ENCODE results near the gene HSFX4. TPM values are rescaled to one million over a fixed set of nuclear protein-coding genes. Genes with fewer than 3 reads are reported as not detected.
"Not testable (repeated sequence)": the region's sequence is repeated elsewhere in the genome, so short reads cannot be mapped to it uniquely, and the experiment has no call there.

The HSFX4 gene
- total RNA-seq, 2 donors from 2014 or later = not detected

DNA sequence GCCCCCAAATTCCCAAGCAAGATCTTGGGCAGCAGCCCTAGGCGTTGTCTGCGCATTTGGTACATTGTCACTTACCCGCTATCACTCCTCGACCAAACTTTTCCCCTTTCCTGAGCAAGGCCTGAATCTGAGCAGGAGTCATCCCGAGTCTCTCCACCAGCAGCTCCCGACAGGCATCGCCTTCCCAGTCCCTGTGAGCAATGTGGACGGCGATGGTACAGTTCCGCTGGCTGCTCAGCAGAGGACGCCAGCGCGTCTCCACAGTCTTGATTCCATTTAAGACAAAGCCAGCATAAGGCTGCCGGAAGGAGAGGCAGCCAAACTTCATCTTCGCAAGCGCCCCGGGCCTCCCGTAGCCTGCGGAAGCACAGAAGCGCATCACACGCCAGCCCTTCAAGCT lies 4.2 kb downstream of the HSFX4 start:
- intact Hi-C loops (cut with DNase I, micrococcal nuclease); DNase-seq; ATAC-seq: not testable (repeated sequence)

- ATAC-seq; intact Hi-C loops (cut with DNase I, micrococcal nuclease); DNase-seq: not testable (repeated sequence)
Observed at GRCh38 chrX:149937328-149937727, 8.0 kb downstream of the HSFX4 start.

DNA sequence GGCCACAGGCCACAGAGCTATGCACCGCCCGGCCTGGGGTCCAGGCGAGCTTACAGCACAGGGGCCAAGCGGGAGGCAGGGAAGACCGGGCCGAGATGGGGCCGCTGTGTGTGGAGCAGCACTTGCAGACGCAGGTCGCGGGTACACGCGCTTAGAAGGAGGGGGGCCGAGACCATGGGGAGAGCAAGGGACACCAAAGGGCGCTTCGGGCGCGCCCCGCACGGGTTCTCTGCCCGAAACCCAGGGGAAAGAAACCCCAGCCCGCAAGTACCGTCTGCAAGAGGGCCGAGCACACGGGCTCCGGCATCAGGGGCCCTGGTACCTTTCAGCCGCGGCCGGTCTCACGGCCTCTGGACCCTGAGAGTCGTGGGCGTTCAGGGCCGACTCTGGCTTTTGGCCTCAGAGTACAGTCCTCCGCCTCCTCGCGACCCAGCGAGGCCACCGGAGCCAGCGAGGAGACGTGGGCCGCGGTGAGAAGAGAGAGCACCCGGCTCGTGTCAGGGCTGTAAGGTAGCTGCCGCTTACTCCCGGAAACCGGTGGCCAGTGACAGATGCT lies 8.6 kb downstream of the HSFX4 start:
- intact Hi-C loops (cut with DNase I, micrococcal nuclease) = no loop called here
- DNase-seq (no peak), ATAC-seq (no peak)

- intact Hi-C loops (cut with DNase I, micrococcal nuclease) = no loop called here
- DNase-seq (peak; percentile 91 to 95), ATAC-seq (peak; percentile 55)
Observed at GRCh38 chrX:149938427-149938880, 9.1 kb downstream of the HSFX4 start, which contains the start of gene EOLA2. TSS of gene EOLA2 (minus strand) at chrX:149938491. CDS start at chrX:149933874, 4,617 bp downstream.

DNA sequence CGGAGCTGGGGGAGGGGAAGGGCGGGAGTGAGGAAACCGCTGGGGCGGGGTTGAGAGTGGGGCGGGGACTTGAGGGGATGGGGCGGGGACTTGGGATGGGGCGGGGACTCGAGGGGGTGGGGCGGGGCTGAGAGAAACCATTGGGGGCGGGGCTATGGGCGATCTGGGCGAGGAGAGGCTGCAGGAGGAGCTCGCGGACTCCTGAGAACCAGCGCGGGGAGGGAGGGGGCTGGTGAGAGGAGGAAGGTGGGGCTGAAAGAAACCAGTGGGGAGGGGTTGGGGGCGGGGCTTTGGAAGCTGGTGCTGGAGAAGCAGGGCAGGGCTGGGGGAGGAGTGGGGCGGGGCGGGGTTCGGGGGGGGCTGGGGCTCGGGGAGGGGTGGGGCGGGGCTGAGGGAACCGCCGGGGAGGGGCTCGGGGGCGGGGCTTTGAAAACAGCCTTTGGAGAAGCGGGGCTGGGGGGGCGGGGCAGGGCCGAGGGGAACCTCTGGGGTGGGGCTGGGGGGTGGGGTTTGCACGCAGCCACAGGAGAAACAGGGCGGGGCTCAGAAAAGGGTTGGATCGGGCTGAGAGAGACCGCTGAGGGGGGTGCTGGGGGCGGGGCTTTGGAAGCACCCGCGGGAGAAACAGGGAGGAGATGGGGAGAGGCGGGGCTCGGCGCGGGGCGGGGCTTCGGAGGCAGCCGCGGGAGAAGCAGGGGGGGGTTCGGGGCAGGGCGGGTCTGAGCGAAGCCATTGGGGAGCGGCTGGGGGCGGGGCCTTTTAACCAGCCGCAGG lies 9.7 kb downstream of the HSFX4 start:
- intact Hi-C loops (cut with DNase I, micrococcal nuclease) = no loop called here
- DNase-seq (peak; percentile 95 to 96), ATAC-seq (peak; percentile 49)

DNA sequence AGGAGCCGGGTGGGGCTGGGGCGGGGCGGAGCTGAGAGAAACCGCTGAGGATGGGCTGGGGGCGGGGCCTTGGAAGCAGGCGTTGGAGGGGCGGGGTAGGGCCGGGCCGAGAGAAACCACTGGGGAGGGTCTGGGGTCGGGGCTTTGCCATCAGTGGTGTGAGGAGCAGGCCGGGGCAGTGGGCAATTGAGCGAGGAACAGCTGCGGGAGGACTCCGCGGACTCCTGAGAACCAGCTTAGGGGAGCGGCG lies 10.2 kb downstream of the HSFX4 start:
- no peak for ATAC-seq
- no peak for DNase-seq
- intact Hi-C loops (cut with DNase I, micrococcal nuclease) = no loop called here

DNA sequence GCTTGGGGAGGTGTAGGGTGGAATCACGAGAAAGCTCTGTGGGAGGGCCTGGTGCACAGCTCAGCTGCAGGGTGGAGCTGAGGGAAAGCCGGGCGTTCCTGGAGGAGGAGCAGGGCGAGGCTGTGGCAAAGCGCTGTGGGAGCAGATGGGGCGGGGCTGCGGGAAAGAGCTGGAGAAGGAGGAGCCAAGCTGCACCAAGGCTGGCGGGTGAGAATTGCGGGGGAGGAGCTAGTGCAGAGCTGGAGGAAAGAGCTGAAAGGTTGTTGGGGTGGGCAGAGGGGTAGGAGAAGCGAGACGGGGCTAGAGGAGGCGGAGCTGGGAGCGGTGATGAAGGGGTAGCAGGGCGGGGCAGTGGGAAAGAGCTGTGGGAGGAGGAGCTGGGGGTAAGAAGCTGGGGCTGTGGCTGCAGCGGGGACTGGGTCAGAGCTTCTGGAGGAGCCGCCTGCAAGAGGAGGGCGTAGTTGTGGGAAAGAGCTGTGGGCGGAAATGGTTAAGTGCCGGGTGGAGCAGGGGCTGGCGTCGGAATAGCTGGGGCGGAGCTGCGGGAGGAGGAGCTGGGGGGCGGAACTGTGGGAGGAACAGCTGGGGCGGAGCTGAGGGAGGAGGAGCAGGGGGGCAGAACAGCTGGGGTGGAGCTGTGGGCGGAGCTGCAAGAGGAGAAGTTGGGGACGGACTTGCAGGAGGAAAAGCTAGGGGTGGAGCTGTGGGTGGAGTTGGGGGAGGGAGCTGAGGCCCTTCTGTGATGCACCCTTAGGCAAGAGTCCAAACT lies 10.7 kb downstream of the HSFX4 start:
- peak; percentile 93 to 97 for DNase-seq
- intact Hi-C loops (cut with DNase I, micrococcal nuclease) = no loop called here
- ATAC-seq = peak; percentile 67

DNA sequence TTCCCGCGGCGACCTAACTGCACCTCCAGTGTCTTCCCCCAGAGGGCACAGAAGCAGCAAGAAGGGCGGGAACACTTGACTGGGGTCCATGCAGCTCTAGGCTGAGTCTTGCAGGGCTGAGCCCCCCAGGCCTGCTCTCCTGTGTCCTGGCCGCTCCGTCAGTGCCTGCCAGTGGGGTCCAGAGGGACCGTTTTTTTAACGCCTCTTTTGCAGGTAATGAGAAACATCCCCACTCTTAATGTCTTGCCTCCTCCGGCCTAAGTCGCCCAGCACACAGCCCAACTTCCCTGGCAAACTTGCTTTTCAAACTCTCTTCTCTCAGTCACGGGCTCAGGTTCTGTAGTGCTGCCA lies 11.3 kb downstream of the HSFX4 start:
- DNase-seq; ATAC-seq; intact Hi-C loops (cut with DNase I, micrococcal nuclease): not testable (repeated sequence)

DNA sequence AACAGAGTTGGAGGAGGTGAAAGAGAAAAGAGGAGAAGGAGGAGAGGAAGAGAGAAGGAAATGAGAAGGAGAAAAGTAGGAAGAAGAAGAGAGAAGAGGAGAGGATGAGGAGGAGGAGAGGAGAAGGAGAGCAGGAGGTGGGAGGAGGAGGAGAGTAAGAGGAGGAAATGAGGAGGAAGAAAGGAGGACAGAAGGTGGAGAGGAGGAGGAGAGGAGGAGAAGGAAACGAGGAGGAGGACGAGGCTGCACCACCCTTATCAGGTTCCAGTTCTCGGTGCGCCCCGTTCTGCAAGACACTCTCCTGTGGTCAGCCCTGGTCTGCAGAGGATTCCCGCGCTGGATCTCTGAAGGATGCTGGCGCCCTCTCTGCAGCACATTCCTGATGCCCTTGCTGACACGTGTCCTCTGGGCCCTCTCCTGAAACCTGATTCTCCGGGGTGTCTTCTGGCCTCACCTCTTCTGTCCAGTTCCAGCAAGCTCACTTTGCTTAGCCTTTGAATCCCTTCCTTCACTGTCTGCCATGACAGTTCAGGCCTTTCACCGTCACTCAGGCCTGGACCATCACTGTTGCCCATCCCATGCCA lies 15.8 kb downstream of the HSFX4 start:
- ATAC-seq; intact Hi-C loops (cut with DNase I, micrococcal nuclease): not testable (repeated sequence)

DNA sequence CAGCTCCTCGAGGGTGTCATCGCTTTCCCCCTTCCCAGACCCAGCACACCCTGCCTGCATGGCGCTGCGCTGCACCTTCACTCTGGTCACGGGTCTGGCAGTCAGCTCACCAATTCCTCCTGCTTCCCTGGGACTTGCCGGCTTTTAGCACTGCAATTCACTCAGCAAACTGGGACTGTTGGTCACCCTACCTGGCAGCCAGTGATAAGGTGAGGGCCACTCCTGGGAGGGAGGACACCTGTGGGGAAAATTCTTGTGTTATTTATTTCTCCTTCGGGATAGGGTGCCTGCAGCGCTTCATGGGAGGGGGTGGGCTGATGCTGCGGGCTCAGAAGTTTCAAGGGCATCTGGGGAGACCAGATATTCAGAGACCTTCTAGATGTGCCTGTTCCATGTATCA lies 16.4 kb downstream of the HSFX4 start:
- intact Hi-C loops (cut with DNase I, micrococcal nuclease); ATAC-seq; DNase-seq: not testable (repeated sequence)

More for the DNA sequence above, 15.8 kb downstream of the HSFX4 start:
- DNase-seq = not testable (repeated sequence)

DNA sequence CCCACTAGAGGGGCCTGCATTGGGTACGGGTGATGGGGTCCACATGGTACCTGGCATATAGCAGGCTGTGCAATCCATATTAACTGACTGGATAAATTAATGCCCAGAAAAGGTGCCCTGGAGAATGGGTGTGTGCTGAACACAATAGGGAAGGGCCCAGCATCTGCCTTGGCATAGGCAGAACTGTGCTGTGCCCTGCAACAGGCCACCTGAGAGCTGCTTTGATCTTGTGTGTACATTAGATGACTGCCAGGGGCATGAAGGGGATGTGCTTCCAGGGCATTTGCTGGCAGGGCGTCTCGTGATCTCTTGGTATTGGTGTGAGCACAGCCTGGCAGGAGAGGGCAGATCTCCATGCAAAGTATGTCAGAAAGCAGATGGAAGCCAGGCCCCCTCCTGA lies 17.6 kb downstream of the HSFX4 start:
- intact Hi-C loops (cut with DNase I, micrococcal nuclease); ATAC-seq: not testable (repeated sequence)

DNA sequence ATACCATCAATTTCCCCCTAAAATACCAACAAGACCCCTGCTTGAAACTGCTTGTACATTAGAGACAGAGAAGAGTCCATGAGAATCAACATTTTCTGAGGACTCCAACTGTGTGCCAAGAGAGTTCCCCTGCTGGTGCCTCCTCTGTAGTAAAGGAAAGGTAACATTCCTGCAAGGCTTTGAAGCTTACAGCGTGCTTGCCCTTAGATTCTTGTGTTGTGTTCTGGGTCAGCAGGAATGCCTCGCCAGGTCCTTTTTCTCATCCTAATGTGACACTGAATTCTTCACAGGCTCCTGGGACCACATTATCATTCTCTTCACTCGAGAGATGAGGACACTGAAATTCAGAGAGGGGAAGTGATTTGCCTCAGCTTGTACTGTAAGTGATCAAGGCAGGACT lies 18.6 kb downstream of the HSFX4 start:
- ATAC-seq (no peak), DNase-seq (no peak)
- intact Hi-C loops (cut with DNase I, micrococcal nuclease) = no loop called here

More for the DNA sequence above, 17.6 kb downstream of the HSFX4 start:
- not testable (repeated sequence) for DNase-seq

DNA sequence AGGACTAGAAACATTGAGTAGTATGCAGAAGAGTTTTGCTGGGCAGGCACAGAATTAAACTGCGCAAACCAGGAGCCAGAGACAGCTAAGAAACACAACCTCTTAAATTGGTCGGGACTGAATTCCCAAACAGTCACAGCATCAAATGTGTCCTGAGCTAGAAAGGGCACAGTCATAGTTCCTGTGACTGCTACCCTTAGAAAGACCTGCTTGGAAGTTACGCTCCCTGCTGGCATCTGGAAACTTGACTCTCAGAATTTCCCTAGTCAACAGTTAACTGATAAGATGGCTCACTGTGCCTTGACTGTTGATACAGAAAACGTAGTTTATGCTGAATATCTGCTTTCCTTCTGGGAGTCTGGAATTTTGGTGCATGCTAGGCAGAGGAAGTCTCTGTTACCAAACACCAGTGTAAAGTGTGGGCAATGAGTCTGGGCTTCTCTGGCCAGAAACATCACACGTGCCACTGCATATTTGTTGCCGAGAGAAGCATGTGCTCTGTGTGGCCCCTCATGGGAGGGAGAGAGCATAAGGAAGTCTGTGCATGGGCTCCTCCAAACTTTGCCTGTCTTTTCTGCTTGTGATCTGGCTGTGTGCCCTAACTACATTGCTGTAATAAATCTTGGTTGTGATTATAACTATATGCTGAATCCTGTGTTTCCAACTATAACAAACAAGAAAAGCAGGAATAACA lies 20.5 kb downstream of the HSFX4 start:
- ATAC-seq = peak; percentile 77
- DNase-seq = no peak
- intact Hi-C loops (cut with DNase I, micrococcal nuclease) = no loop called here

- ATAC-seq = peak; percentile 56
- DNase-seq = no peak
- intact Hi-C loops (cut with DNase I, micrococcal nuclease) = no loop called here
Observed at GRCh38 chrX:149950681-149951080, 21.3 kb downstream of the HSFX4 start.

GRCh38 chrX:149961572-149961971 lies 32.2 kb downstream of the HSFX4 start:
- DNase-seq = no peak
- intact Hi-C loops (cut with DNase I, micrococcal nuclease) = loop anchor here in 1 of 2 donors (5.0 kb wide), 1 partner anchor 756 kb away; no protein-coding TSS in a partner anchor
- no peak for ATAC-seq

DNA sequence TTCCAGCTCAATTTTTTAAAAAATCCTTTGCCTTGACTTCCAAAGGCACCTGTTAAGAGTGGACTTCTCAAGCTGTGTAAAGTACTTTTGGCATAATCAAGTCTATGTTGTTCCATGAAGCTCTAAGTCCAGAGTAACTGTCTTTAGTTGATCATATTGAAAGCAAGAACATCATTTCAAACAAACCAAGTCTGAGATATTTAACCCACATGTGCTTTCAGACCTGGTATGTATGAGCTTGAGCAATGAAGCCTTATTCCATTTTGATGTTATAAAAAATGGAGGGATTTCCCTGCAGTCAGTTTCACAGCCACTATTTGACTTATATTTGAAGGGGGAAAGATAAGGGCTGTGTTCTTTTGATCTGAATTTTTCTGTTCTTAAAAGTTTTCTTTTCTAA lies 32.6 kb downstream of the HSFX4 start:
- ATAC-seq (no peak), DNase-seq (no peak)
- intact Hi-C loops (cut with DNase I, micrococcal nuclease) = loop anchor here in 1 of 2 donors (5.0 kb wide), 1 partner anchor 755 kb away; no protein-coding TSS in a partner anchor

DNA sequence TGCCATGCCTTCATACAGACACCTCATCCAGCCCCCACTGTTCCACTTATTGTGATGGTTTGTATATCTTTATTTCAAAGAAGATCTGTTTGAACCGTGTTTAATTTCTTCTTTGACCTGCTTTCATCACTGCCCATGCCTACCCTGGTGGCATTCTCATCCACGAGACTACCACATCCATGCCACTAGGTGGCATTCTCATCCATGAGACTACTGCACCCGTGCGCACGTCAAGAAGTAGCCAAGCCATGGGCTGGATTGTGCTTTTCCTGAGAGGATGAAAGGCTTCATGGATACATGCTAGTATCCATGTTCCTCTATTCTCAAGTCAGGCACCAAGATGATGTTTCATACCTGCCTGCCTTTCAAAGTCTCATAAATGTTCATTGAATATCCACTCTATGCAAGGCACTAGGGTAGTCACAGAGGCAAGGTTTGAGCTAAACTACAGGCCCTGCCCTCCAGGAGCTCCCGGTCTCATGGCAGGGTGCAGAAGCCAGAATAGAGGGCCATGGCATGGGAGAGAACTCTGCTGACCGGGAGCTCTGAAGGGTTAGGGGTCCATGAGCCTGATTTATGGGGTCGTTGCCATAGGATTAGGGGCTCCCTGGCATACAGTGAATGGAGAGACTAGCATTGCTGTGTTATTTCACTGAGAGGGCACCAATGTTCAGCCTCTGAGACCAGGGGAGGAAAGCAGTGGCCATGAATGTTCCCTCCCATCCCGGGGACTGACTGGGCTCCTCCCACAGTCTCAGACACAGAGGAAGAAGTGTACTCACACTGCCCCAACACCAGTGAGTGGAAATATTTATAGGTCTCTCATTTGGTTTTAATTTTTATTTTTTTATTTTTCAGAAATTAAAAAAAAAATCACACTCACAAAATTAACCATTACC lies 33.7 kb downstream of the HSFX4 start:
- peak; percentile 34 to 41 for DNase-seq
- intact Hi-C loops (cut with DNase I, micrococcal nuclease) = loop anchor here in 1 of 2 donors (5.0 kb wide), 1 partner anchor 754 kb away; no protein-coding TSS in a partner anchor
- ATAC-seq = peak; percentile 95

All from left colon (tissue), 2 donors.